Lung microvascular endothelial cell (primary cell): ENCODE data around the gene ATP11C. TPM values are rescaled to one million over a fixed set of nuclear protein-coding genes. Genes with fewer than 3 reads are reported as not detected.
"Not testable (repeated sequence)": the region's sequence is repeated elsewhere in the genome, so short reads cannot be mapped to it uniquely, and the experiment has no call there.

ENCODE experiments used
- DNase-seq, 2 donors: peaks; one replicate each; pipeline versions ENCODE4 v3.0.0 to v3.0.0-alpha.2; 2010; ENCODE audit warnings: low read depth in 2 of 2
- total RNA-seq: library from RNA; depleted of rRNA; stranded (reverse); fragments of >200 nt; gene quantifications from 2 replicates; pipeline ENCODE4 v1.2.1, GENCODE V29; 2014

ATP11C gene
- total RNA-seq: 62.8 and 67.3 TPM in 2 replicates

GRCh38 chrX:139932901-139933796, at the start of gene ATP11C:
Gene ATP11C, minus strand, starts transcription at chrX:139933053. Its CDS starts 1,011 bp downstream, at chrX:139932042.
- peak; percentile 87 to 90 for DNase-seq

- DNase-seq: no peak
Observed at GRCh38 chrX:139974471-139974870, 41.6 kb upstream of the ATP11C start.

- no peak for DNase-seq
Observed at GRCh38 chrX:139972629-139973624, 40.1 kb upstream of the ATP11C start.

GRCh38 chrX:139972113-139972512, 39.3 kb upstream of the ATP11C start:
- no peak for DNase-seq

- no peak for DNase-seq
Observed at GRCh38 chrX:139971394-139971749, 38.5 kb upstream of the ATP11C start.

- no peak for DNase-seq
Observed at GRCh38 chrX:139969286-139969685, 36.4 kb upstream of the ATP11C start.

GRCh38 chrX:139967750-139968149, 34.9 kb upstream of the ATP11C start:
- no peak for DNase-seq

- no peak for DNase-seq
Observed at GRCh38 chrX:139967300-139967699, 34.4 kb upstream of the ATP11C start.

GRCh38 chrX:139966159-139966558, 33.3 kb upstream of the ATP11C start:
- not testable (repeated sequence) for DNase-seq

- no peak for DNase-seq
Observed at GRCh38 chrX:139965421-139965820, 32.6 kb upstream of the ATP11C start, which contains the start of gene CXorf66. Gene CXorf66, minus strand, starts transcription at chrX:139965521. Its CDS starts 25 bp downstream, at chrX:139965496.

GRCh38 chrX:139961091-139961490, 28.2 kb upstream of the ATP11C start:
- not testable (repeated sequence) for DNase-seq

- DNase-seq: no peak
Observed at GRCh38 chrX:139949703-139950102, 16.9 kb upstream of the ATP11C start.

GRCh38 chrX:139945075-139945474, 12.2 kb upstream of the ATP11C start:
- DNase-seq: no peak

GRCh38 chrX:139936259-139936658, 3.4 kb upstream of the ATP11C start:
- no peak for DNase-seq

GRCh38 chrX:139933904-139934303, 1.1 kb upstream of the ATP11C start:
- DNase-seq: no peak

GRCh38 chrX:139932073-139932900, 566 bp downstream of the ATP11C start:
- DNase-seq: peak; percentile 57 to 62

- no peak for DNase-seq
Observed at GRCh38 chrX:139931646-139932072, 1.2 kb downstream of the ATP11C start.

- peak; percentile 28 to 32 for DNase-seq
Observed at GRCh38 chrX:139930916-139931645, 1.8 kb downstream of the ATP11C start.

- no peak for DNase-seq
Observed at GRCh38 chrX:139930401-139930800, 2.5 kb downstream of the ATP11C start.

- DNase-seq: no peak
Observed at GRCh38 chrX:139929876-139930275, 3.0 kb downstream of the ATP11C start.
